DOHH2 (cell line): Measurements from ENCODE around the gene CNN2.

Experiments
- H3F3A ChIP-seq: fragments of 200-600 bp; sonication (generic), shearing (Covaris generic); 2 replicates; pipeline ENCODE4 v1.6.0; 2016; ENCODE audit warnings: antibody characterized with exemption, mild to moderate bottlenecking; ENCODE audit not compliant: control insufficient read depth, insufficient read depth
- H3K27ac ChIP-seq: fragments of 200-600 bp; sonication (generic); 2 replicates; pipeline ENCODE4 v1.5.1; 2014; ENCODE audit warnings: low read depth, mild to moderate bottlenecking, low read length, moderate library complexity
- H3K27me3 ChIP-seq: fragments of 200-600 bp; sonication (generic); 2 replicates; pipeline ENCODE4 v1.6.1; 2014; ENCODE audit warnings: mild to moderate bottlenecking, low read length, mixed read lengths; ENCODE audit not compliant: control insufficient read depth
- H3K36me3 ChIP-seq: fragments of 200-600 bp; sonication (generic); 2 replicates; pipeline ENCODE4 v1.6.1; 2014; ENCODE audit warnings: mild to moderate bottlenecking, low read length, moderate library complexity, mixed read lengths; ENCODE audit not compliant: control insufficient read depth
- H3K4me1 ChIP-seq: fragments of 200-600 bp; sonication (generic); 2 replicates; pipeline ENCODE4 v1.6.1; 2014; ENCODE audit warnings: mild to moderate bottlenecking, low read length, mixed read lengths; ENCODE audit not compliant: control insufficient read depth
- H3K4me2 ChIP-seq: fragments of 200-600 bp; sonication (generic); 2 replicates; pipeline ENCODE4 v1.6.0; 2014; ENCODE audit warnings: mild to moderate bottlenecking, low read length, moderate library complexity
- H3K4me3 ChIP-seq: fragments of 200-600 bp; sonication (generic); 2 replicates; pipeline ENCODE4 v1.5.1; 2014; ENCODE audit warnings: mild to moderate bottlenecking, low read length, mixed read lengths
- H3K79me2 ChIP-seq: fragments of 200-600 bp; sonication (generic); 2 replicates; pipeline ENCODE4 v1.6.1; 2014; ENCODE audit warnings: mild to moderate bottlenecking, low read length, mixed read lengths; ENCODE audit not compliant: control insufficient read depth
- H3K9me2 ChIP-seq: fragments of 200-600 bp; sonication (generic); replicated peaks from 2 replicates; pipeline ENCODE4 v1.6.1; 2014; ENCODE audit warnings: mild to moderate bottlenecking, low read length, mixed read lengths; ENCODE audit not compliant: control insufficient read depth
- H3K9me3 ChIP-seq: fragments of 200-600 bp; sonication (generic); 2 replicates; pipeline ENCODE4 v1.6.1; 2014; ENCODE audit warnings: antibody characterized with exemption, low read length, mixed read lengths; ENCODE audit not compliant: control insufficient read depth, insufficient read depth
- H4K20me1 ChIP-seq: fragments of 200-600 bp; sonication (generic); 2 replicates; pipeline ENCODE4 v1.6.0; 2014; ENCODE audit warnings: low read depth, mild to moderate bottlenecking, antibody characterized with exemption, low read length, moderate library complexity; ENCODE audit not compliant: control insufficient read depth, insufficient read depth
- EZH2phosphoT487 ChIP-seq: fragments of 200-600 bp; sonication (generic); IDR thresholded peaks from 2 replicates; pipeline ENCODE4 v1.6.1; 2017; ENCODE audit warnings: borderline replicate concordance, mild to moderate bottlenecking, antibody characterized with exemption, low read length, moderate library complexity, mixed read lengths
- TF ChIP-seq, protein P1 (sequence below): fragments of 200-600 bp; sonication (generic); IDR thresholded peaks from one replicate; pipeline ENCODE4 v1.5.1; 2014; ENCODE audit warnings: antibody characterized with exemption, mild to moderate bottlenecking, low read depth, low read length; ENCODE audit not compliant: poor library complexity, severe bottlenecking

Gene CNN2

DNA sequence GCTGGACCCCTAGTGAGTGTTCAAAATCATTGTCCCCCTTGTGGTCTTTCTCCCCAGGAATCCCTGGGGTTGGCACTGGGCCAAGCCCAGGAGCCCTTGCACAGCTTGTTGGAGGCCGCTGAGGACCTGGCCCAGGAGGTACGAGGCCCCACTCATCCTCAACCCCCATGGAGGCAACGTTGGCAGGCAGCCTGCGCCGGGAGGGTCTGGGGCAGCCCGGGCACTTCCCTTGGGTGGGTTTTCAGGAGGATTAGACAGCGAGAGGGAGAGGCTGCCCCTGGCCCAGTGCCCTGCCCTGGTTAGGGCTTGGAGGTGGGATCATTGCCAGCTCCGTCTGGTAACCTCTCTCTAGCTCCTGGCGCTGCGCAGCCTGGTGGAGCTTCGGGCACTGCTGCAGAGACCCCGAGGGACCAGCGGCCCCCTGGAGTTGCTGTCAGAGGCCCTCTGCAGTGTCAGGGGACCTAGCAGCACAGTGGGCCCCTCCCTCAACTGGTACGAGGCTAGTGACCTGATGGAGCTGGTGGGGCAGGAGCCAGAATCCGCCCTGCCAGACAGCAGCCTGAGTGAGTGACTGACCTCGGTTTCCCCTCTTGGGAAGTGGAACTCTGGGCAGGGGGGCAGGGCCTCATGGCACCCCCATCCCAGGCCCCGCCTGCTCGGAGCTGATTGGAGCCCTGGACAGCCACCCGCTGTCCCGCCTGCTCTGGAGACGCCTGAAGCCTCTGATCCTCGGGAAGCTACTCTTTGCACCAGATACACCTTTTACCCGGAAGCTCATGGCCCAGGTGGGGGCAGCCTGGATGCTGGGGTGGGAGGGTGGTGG, 16.5 kb downstream of the CNN2 start:
- H3K36me3 ChIP-seq: peaks cover 52% of the 10 kb centered on the region
- no peak overlapping the region for H3K4me2 ChIP-seq
- peaks cover 32% of the 10 kb centered on the region for H3K4me1 ChIP-seq
- H3K79me2 ChIP-seq: peaks cover 16% of the 10 kb centered on the region
- H3K9me2 ChIP-seq: no peaks in the 10 kb centered on the region
- peaks cover 19% of the 10 kb centered on the region for H3F3A ChIP-seq
- no peak overlapping the region for H3K4me3 ChIP-seq
- peaks cover 4% of the 10 kb centered on the region; the same call in 1 of the 2 replicates for H4K20me1 ChIP-seq
- H3K27ac ChIP-seq: no peak overlapping the region
- H3K27me3 ChIP-seq: no peaks in the 10 kb centered on the region
- no peaks in the 10 kb centered on the region for H3K9me3 ChIP-seq
- TF ChIP-seq, protein P1, sequence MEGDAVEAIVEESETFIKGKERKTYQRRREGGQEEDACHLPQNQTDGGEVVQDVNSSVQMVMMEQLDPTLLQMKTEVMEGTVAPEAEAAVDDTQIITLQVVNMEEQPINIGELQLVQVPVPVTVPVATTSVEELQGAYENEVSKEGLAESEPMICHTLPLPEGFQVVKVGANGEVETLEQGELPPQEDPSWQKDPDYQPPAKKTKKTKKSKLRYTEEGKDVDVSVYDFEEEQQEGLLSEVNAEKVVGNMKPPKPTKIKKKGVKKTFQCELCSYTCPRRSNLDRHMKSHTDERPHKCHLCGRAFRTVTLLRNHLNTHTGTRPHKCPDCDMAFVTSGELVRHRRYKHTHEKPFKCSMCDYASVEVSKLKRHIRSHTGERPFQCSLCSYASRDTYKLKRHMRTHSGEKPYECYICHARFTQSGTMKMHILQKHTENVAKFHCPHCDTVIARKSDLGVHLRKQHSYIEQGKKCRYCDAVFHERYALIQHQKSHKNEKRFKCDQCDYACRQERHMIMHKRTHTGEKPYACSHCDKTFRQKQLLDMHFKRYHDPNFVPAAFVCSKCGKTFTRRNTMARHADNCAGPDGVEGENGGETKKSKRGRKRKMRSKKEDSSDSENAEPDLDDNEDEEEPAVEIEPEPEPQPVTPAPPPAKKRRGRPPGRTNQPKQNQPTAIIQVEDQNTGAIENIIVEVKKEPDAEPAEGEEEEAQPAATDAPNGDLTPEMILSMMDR: no peak
- no peak for TF ChIP-seq EZH2phosphoT487

DNA sequence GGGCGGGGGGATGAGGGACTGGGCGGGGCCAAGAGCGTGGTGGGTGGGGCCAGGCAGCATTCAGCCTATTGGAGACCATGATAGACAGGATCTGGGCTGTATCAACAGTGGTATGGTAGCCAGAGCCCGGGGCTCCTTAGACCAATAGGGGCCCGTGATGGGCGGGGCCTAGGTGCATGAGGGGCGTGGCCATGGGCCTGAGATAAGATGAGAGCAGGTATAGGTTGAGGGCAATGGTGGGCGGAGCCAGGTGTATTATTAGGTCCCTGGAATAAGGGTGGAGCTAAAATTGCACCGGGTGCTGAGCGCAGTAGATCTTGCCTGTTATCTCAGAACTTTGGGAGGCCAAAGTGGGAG, 18.8 kb downstream of the CNN2 start:
- H4K20me1 ChIP-seq: peaks cover 4% of the 10 kb centered on the region; the same call in 1 of the 2 replicates
- no peaks in the 10 kb centered on the region for H3K9me2 ChIP-seq
- peaks cover 43% of the 10 kb centered on the region for H3K36me3 ChIP-seq
- H3K27me3 ChIP-seq: no peaks in the 10 kb centered on the region
- no peak overlapping the region for H3K4me2 ChIP-seq
- TF ChIP-seq EZH2phosphoT487: no peak
- TF ChIP-seq, protein P1: no peak
- H3K27ac ChIP-seq: no peak overlapping the region
- 0 out of 2 replicates have a peak, but pooled peaks cover under 1% of the 10 kb centered on the region for H3F3A ChIP-seq
- no peak overlapping the region for H3K4me3 ChIP-seq
- H3K79me2 ChIP-seq: peaks cover 15% of the 10 kb centered on the region
- peaks cover 13% of the 10 kb centered on the region for H3K4me1 ChIP-seq
- H3K9me3 ChIP-seq: no peaks in the 10 kb centered on the region

DNA sequence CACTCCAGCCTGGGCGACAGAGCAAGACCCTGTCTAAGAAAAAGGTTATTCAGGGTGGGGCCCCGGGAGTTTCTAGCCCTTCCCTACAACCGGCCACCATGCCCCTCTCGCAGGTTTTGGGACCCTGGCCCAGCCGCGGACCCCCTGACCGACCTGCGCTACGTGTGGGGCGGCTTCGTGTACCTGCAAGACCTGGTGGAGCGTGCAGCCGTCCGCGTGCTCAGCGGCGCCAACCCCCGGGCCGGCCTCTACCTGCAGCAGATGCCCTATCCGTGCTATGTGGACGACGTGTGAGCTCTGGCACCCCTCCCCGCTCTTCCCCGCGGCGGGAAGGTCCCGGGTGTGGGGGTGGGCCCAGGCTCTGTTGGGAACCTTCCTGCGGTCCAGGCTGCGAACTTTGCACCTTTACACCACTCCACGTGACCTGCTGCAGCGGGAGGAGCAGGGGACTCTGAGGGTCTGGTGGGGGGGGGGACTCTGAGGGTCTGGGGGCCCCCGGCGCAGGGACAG, 19.8 kb downstream of the CNN2 start:
- H3K4me3 ChIP-seq: no peak overlapping the region
- H3K36me3 ChIP-seq: peaks cover 43% of the 10 kb centered on the region
- TF ChIP-seq, protein P1: no peak
- TF ChIP-seq EZH2phosphoT487: no peak

More for the DNA sequence above, 19.8 kb downstream of the CNN2 start:
- no peak overlapping the region for H3K27ac ChIP-seq
- H4K20me1 ChIP-seq: peaks cover 3% of the 10 kb centered on the region; the same call in 1 of the 2 replicates
- H3K9me3 ChIP-seq: no peaks in the 10 kb centered on the region
- H3K27me3 ChIP-seq: no peaks in the 10 kb centered on the region
- H3K4me1 ChIP-seq: peaks cover 6% of the 10 kb centered on the region
- no peak overlapping the region for H3K4me2 ChIP-seq
- peaks cover 7% of the 10 kb centered on the region for H3K79me2 ChIP-seq
- H3F3A ChIP-seq: no peaks in the 10 kb centered on the region
- H3K9me2 ChIP-seq: no peaks in the 10 kb centered on the region
